ENCODE results near the gene USP19. TPM values are rescaled to one million over a fixed set of nuclear protein-coding genes. Genes with fewer than 3 reads are reported as not detected.

The USP19 gene

Small RNAs within 50 kb of the gene (small RNA-seq; reads per million reads assigned to genes)
- not detected for gene RN7SL182P (ENCODE audit: insufficient read depth)
